LNCaP clone FGC (cell line): ENCODE measurements around the gene USP4.
"Not testable (repeated sequence)": the region's sequence is repeated elsewhere in the genome, so short reads cannot be mapped to it uniquely, and the experiment has no call there.

Source experiments
- DNase-seq: peaks from one replicate; pipeline ENCODE4 v3.0.0-alpha.2; 2011; ENCODE audit warnings: low read depth
- H3K4me3 ChIP-seq: 2 replicates; pipeline ENCODE4 v1.5.1; 2011; ENCODE audit warnings: mild to moderate bottlenecking, low read depth, low read length, control low read depth
- CTCF ChIP-seq: IDR thresholded peaks from 2 replicates; pipeline ENCODE4 v1.5.1; 2012; ENCODE audit warnings: mild to moderate bottlenecking; ENCODE audit not compliant: control insufficient read depth, insufficient read depth; ENCODE audit errors: extremely low read depth

Gene USP4

GRCh38 chr3:49351521-49352011 lies 11.7 kb upstream of the USP4 start:
- H3K4me3 ChIP-seq = no peak overlapping the region
- no peak for TF ChIP-seq CTCF
- DNase-seq = no peak

- no peak for TF ChIP-seq CTCF
- no peak for DNase-seq
Measured at GRCh38 chr3:49349348-49350114, 9.7 kb upstream of the USP4 start.

GRCh38 chr3:49348361-49348760 lies 8.5 kb upstream of the USP4 start:
- not testable (repeated sequence) for H3K4me3 ChIP-seq, DNase-seq

More at GRCh38 chr3:49349348-49350114, 9.7 kb upstream of the USP4 start:
- H3K4me3 ChIP-seq = no peak overlapping the region

GRCh38 chr3:49346797-49347251 lies 7.0 kb upstream of the USP4 start:
- no peak for DNase-seq
- TF ChIP-seq CTCF = no peak

GRCh38 chr3:49343163-49343562 lies 3.3 kb upstream of the USP4 start:
- no peak overlapping the region for H3K4me3 ChIP-seq
- no peak for TF ChIP-seq CTCF
- DNase-seq = no peak

More at GRCh38 chr3:49346797-49347251, 7.0 kb upstream of the USP4 start:
- no peak overlapping the region for H3K4me3 ChIP-seq

GRCh38 chr3:49341996-49342395 lies 2.1 kb upstream of the USP4 start:
- H3K4me3 ChIP-seq = no peak overlapping the region
- DNase-seq = no peak
- TF ChIP-seq CTCF = no peak

GRCh38 chr3:49339581-49339940 lies 292 bp downstream of the USP4 start:
- H3K4me3 ChIP-seq = peak overlapping the region; percentile 88
- no peak for DNase-seq
- TF ChIP-seq CTCF = no peak
